Retinal pigment epithelial cell (primary cell): ENCODE data around the gene ARHGAP28.
A peak's percentile ranks its signal among the peaks of the same experiment; 100 is the strongest.

Experiments
- DNase-seq: peaks from one replicate; pipeline ENCODE4 v3.0.0-alpha.2; 2010; ENCODE audit warnings: low read depth
- H3K4me3 ChIP-seq: 2 replicates; pipeline ENCODE4 v1.5.1; 2011; ENCODE audit warnings: mild to moderate bottlenecking, low read length, control low read depth, moderate library complexity
- TF ChIP-seq, protein P1 (sequence below): conservative IDR thresholded peaks from 2 replicates; pipeline ENCODE4 v1.5.1; 2011; ENCODE audit warnings: low read depth, low read length, control low read depth, inconsistent platforms

ARHGAP28 gene

DNA sequence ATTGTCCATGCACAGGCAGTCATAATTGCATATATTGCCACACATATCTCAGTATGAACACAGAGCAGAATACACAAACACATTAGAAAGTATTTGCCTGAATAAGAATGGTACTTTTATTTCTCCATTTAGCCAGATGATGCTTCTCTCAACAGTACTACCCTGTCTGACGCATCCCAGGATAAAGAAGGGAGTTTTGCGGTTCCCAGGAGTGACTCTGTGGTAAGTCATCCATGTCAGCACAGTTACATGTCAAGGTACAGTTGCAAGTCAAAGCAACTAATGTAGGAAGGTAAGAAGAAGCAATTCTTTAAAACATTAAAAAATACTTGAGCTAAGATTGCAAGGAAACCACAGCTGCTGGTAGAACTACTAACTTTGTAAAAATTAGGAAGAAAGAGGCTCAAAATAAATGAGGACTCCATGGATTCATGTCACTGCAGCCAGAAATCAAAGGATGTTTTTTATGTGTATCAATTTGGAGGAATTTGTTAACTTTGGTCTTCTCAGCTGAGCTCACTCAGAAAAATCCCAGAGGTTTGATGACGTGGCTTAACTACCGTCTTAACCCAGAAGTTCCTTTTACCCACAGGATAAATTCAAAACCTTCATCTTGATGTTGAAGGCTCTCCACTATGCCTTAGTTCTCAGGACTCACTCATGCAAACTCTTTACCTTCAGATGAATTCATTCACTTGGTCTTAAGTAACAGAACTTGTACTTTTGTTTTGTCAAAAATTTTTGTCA, 130.3 kb downstream of the ARHGAP28 start:
- no peak for DNase-seq
- TF ChIP-seq, protein P1, sequence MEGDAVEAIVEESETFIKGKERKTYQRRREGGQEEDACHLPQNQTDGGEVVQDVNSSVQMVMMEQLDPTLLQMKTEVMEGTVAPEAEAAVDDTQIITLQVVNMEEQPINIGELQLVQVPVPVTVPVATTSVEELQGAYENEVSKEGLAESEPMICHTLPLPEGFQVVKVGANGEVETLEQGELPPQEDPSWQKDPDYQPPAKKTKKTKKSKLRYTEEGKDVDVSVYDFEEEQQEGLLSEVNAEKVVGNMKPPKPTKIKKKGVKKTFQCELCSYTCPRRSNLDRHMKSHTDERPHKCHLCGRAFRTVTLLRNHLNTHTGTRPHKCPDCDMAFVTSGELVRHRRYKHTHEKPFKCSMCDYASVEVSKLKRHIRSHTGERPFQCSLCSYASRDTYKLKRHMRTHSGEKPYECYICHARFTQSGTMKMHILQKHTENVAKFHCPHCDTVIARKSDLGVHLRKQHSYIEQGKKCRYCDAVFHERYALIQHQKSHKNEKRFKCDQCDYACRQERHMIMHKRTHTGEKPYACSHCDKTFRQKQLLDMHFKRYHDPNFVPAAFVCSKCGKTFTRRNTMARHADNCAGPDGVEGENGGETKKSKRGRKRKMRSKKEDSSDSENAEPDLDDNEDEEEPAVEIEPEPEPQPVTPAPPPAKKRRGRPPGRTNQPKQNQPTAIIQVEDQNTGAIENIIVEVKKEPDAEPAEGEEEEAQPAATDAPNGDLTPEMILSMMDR: no peak
- H3K4me3 ChIP-seq: no peak overlapping the region

DNA sequence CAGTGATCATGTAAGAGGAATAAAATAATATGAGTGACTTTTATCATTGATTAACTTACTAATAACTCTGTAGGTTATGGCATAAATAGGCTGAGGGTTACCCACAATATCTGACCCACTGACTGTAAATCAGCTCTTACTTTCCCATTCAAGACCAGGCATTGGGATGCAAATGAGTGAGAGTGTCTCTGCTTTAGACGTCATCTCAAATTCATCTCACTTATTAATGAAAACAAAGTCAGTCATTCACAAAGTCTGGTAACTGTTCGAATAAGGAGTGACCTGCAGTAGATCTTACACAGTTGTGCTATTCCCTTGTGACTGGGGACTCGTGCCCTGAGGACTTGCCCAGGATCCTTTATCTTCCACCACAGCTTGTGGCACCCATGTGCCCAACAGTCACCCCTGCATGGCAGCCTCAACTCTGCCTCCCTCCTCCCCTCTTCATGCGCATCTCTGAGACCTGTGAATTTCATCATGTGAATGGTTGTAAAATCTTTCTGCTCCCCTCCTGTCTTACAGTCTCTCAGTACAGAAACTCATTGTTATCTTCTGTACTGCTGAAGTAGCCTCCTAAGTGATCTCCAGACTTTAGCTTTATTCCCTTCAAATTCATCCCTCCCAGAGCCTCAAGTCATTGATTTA, 131.4 kb downstream of the ARHGAP28 start:
- DNase-seq: no peak
- TF ChIP-seq, protein P1: no peak
- H3K4me3 ChIP-seq: no peak overlapping the region

DNA sequence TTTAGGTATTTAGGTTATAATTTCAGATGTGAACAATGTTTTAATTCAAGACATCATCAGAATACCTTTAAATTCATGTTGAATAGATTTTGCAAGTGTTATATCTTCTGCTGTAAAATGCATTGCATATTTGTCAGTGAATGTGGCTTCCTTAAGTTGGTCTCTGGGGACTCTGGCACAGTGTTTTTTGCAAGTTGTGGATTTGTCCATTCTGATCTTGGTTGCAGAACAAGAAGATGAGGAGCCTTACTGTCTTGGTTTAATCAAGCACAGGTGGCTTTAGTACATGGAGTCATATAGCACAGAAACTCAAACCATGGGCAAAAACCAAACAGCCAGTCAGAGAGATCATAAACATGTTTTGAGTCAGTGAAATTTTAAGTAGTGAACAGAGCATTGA, 135.7 kb downstream of the ARHGAP28 start:
- TF ChIP-seq, protein P1: no peak
- no peak overlapping the region for H3K4me3 ChIP-seq
- no peak for DNase-seq

DNA sequence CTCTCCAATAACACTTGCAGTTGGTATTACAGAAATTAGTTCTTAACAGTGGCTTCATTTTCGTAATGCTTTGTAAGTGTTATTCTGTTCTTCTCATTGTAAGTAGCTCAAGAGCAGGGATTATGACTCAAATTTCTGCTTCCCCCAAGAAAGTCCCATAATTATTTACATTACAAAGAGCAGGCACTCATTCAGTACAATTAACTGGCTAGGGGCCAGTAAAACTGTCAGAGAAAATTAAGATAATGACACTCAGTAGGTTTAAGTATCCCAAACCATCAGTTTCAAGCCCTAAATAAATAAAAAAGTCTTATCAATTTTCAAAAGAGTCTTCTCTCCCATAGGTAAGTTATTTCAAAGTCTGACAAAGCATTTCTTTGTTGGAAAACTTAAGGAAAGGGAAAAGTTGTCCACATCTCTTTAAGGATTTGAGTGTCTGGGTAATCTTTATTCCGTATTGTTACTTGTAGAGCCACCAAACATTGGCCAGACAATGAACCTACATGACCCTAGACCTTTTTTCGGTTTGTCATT, 137.1 kb downstream of the ARHGAP28 start:
- peak; percentile 69 for DNase-seq

DNA sequence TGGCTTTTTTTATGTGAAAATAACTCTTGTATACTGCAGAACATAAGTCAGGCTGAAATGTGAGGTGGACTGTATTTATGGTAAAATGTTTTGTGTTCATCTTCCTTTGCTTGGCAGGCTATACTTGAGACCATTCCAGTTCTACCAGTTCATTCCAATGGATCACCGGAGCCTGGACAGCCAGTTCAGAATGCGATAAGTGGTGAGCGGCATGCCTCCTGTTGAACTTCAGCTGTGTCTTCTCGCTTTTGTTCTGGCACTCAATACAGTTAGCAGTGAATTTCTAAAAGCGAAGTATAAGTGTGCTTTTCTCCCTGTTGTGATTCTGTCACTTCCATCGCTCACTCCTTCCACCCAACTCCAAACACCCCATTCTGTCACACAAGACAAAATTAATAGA, 138.5 kb downstream of the ARHGAP28 start:
- no peak overlapping the region for H3K4me3 ChIP-seq
- TF ChIP-seq, protein P1: no peak
- no peak for DNase-seq

More for the DNA sequence above, 137.1 kb downstream of the ARHGAP28 start:
- TF ChIP-seq, protein P1: no peak
- H3K4me3 ChIP-seq: no peak overlapping the region

DNA sequence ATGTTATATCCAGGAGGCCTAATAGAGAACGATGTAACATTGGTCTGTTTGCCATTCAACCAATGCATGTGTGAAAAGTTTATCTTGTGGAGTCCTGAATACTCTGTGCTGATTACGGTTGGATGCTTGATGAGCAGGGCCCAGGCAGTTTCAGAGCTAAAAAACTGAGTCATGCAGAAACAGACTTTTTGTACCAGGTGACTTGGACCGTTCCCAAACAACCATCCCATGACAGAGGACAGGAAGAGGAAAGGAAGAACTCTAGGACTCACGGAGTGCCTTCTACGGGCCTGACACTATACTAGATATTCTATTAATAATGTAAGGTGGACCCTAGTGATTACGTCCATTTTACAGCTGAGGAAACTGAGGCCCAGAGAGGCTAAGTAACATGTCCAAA, 142.1 kb downstream of the ARHGAP28 start:
- TF ChIP-seq, protein P1: no peak
- no peak for DNase-seq
- H3K4me3 ChIP-seq: no peak overlapping the region
